DND-41 (cell line): ENCODE data around the gene SLC12A7.

Experiments used
- CTCF ChIP-seq: IDR thresholded peaks from 2 replicates; pipeline ENCODE4 v1.5.1; 2012; ENCODE audit warnings: borderline replicate concordance, low read length, moderate library complexity, mild to moderate bottlenecking; ENCODE audit not compliant: poor library complexity, severe bottlenecking; ENCODE audit errors: extremely low read depth
- EZH2 ChIP-seq: IDR thresholded peaks from 3 replicates; pipeline ENCODE4 v1.6.1; 2012; ENCODE audit warnings: borderline replicate concordance, low read depth, mild to moderate bottlenecking, moderate library complexity, low read length, inconsistent platforms; ENCODE audit not compliant: severe bottlenecking

- TF ChIP-seq CTCF (no peak), EZH2 (no peak)
These were observed 30.3 kb downstream of the SLC12A7 start for GRCh38 chr5:1081519-1081918.
